ENCODE data around the gene YTHDF1. TPM values are rescaled to one million over a fixed set of nuclear protein-coding genes. Genes with fewer than 3 reads are reported as not detected.
A peak's percentile ranks its signal among the peaks of the same experiment; 100 is the strongest.

The YTHDF1 gene
- polyA plus RNA-seq, 4 donors, result 20.3 to 37.9 (median 22.9) TPM

DNA sequence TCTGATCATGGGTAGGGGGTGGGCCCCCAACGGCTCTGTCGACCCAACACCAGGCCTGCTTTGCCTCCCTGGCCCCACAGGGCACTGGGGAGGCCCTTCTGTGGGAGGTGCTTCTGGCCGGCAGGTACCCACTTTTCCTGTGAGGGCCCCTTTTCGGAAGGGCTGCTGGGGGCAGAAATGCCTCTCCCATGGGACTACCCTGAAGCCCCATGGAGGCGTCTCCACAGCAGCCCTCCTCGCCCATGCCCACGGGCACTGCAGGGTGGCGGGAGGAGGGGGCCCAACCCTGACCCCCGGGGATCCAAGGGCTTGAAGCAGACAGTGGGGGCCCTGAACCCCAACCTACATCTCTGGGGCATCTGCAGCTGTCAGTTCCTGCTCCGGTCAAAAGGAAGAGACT is 22.1 kb upstream of the YTHDF1 start:
- H3K27ac ChIP-seq (ENCODE audit: low read depth in 1 of 3, low read length in 2 of 3), result no peak overlapping the region
- peaks cover 0 to 4% (median 0%) of the 10 kb centered on the region in 3 donors for H3K4me1 ChIP-seq (ENCODE audit: control insufficient read depth in 3 of 3, insufficient read depth in 2 of 3, low read depth in 1 of 3, low read length in 2 of 3)
- no peaks in the 10 kb centered on the region for H3K27me3 ChIP-seq (ENCODE audit: control insufficient read depth in 3 of 3, insufficient read depth in 3 of 3, low read length in 3 of 3)
- no peak for FAIRE-seq
- no peak overlapping the region for H3K4me3 ChIP-seq (ENCODE audit: low read depth in 1 of 3, low read length in 3 of 3)
- 34 to 68% (median 53%) methylated on average over 6 to 10 of the region's 10 CpGs for WGBS, 3 donors
- no peaks in the 10 kb centered on the region for H3K36me3 ChIP-seq (ENCODE audit: control insufficient read depth in 3 of 3, insufficient read depth in 2 of 3, low read depth in 1 of 3, low read length in 3 of 3)
- no peaks in the 10 kb centered on the region for H3K9me3 ChIP-seq (ENCODE audit: control insufficient read depth in 2 of 2, insufficient read depth in 1 of 2, low read depth in 1 of 2, low read length in 1 of 2)
- DNase-seq, result no peak

DNA sequence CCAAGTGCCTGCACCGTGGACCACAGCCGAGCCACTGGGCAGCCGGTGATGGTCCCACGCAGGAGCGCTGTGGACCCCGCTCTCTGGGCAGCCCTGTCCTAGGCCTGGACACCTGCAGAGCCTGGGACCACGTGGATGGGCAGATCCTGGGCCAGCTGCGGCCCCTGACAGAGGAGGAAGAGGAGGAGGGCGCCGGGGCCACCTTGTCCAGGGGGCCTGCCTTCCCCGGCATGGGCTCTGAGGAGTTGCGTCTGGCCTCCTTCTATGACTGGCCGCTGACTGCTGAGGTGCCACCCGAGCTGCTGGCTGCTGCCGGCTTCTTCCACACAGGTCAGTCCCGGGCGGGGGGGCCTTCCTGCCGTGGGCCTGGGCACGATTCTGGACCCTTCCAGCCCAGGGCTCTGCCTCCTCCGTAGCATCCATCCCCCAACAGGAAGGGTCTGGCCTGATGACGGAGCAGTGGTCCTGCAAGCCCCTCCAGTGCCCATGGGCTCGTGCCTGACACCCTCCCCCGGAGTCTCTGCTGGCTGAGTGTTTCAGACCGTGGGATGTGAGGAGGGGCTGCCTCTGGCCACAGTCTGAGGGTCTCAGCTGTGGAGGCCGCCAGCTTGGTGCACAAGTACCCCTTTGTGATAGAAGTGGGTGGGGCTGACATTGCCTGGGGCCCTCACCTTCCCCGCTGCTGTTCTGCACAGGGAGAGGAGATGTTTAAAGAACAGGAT is 20.3 kb upstream of the YTHDF1 start:
- Histone ChIP-seq H3K9me3 (ENCODE audit: control insufficient read depth in 2 of 2, insufficient read depth in 1 of 2, low read depth in 1 of 2, low read length in 1 of 2) (no peaks in the 10 kb centered on the region), H3K4me3 (ENCODE audit: low read depth in 1 of 3, low read length in 3 of 3) (no peak overlapping the region), H3K36me3 (ENCODE audit: control insufficient read depth in 3 of 3, insufficient read depth in 2 of 3, low read depth in 1 of 3, low read length in 3 of 3) (no peaks in the 10 kb centered on the region), H3K27me3 (ENCODE audit: control insufficient read depth in 3 of 3, insufficient read depth in 3 of 3, low read length in 3 of 3) (peaks cover 0 to 11% (median 4%) of the 10 kb centered on the region in 3 donors), H3K27ac (ENCODE audit: low read depth in 1 of 3, low read length in 2 of 3) (no peak overlapping the region), H3K4me1 (ENCODE audit: control insufficient read depth in 3 of 3, insufficient read depth in 2 of 3, low read depth in 1 of 3, low read length in 2 of 3) (peaks cover 0 to 4% (median 0%) of the 10 kb centered on the region in 3 donors)
- FAIRE-seq, result no peak
- DNase-seq, result no peak
- 82 to 83% (median 82%) methylated on average over 20 to 26 of the region's 26 CpGs for WGBS, 3 donors

GRCh38 chr20:63235399-63235983 is 19.6 kb upstream of the YTHDF1 start, which contains the start of gene BIRC7:
Gene BIRC7, plus strand, starts transcription at chr20:63235905. Its CDS starts 192 bp downstream, at chr20:63236097.
- Histone ChIP-seq H3K4me1 (ENCODE audit: control insufficient read depth in 3 of 3, insufficient read depth in 2 of 3, low read depth in 1 of 3, low read length in 2 of 3) (peaks cover 0 to 4% (median 0%) of the 10 kb centered on the region in 3 donors), H3K4me3 (ENCODE audit: low read depth in 1 of 3, low read length in 3 of 3) (no peak within 1 kb of the TSS), H3K27ac (ENCODE audit: low read depth in 1 of 3, low read length in 2 of 3) (no peak within 1 kb of the TSS), H3K36me3 (ENCODE audit: control insufficient read depth in 3 of 3, insufficient read depth in 2 of 3, low read depth in 1 of 3, low read length in 3 of 3) (no peaks in the 10 kb centered on the region), H3K9me3 (ENCODE audit: control insufficient read depth in 2 of 2, insufficient read depth in 1 of 2, low read depth in 1 of 2, low read length in 1 of 2) (no peaks in the 10 kb centered on the region), H3K27me3 (ENCODE audit: control insufficient read depth in 3 of 3, insufficient read depth in 3 of 3, low read length in 3 of 3) (peaks cover 0 to 17% (median 4%) of the 10 kb centered on the region in 3 donors)
- WGBS, 3 donors, result 27 to 41% (median 30%) methylated on average over 17 of the region's 17 CpGs
- peak in 1 of 2 donors; percentile 72 for DNase-seq
- FAIRE-seq, result no peak

DNA sequence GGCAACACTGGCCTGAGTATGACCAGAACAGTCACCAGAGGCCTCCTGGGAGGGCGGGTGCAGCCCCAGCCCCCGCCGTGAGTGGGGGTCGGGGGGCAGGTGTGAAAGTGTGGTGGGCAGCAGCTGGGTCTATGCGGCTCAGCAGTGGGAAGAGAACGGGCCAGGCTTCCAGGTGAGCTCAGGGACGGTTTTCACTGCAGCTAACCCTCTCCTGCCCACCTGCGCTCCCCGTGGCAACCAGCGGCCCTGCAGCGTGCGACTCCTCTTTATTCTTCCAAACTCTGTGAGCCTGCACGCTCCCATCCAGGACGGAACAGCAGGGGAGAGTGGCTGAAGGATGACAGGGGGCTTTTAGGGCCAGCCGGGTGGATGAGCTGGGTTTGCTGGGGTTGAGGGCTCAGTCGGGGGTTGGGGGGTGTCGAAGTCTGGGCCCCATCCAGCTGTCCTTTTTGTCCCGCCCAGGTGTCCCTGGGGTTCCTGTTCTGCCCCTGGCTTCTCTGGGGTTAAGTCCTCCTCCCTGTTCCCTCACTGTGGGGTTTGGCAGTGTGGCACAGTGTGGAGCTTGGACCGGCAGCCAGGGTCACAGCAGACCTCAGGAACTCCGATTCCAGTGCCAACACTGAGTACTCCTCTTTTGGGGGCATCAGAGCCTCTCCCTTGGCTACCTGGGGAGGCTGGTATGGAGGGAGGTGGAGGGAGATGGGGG is 18.9 kb upstream of the YTHDF1 start:
- FAIRE-seq (no peak), DNase-seq (peak; percentile 13 to 55)
- H3K9me3 ChIP-seq (ENCODE audit: control insufficient read depth in 2 of 2, insufficient read depth in 1 of 2, low read depth in 1 of 2, low read length in 1 of 2), result no peaks in the 10 kb centered on the region
- H3K27ac ChIP-seq (ENCODE audit: low read depth in 1 of 3, low read length in 2 of 3), result no peak overlapping the region
- H3K27me3 ChIP-seq (ENCODE audit: control insufficient read depth in 3 of 3, insufficient read depth in 3 of 3, low read length in 3 of 3), result peaks cover 0 to 23% (median 4%) of the 10 kb centered on the region in 3 donors
- H3K4me1 ChIP-seq (ENCODE audit: control insufficient read depth in 3 of 3, insufficient read depth in 2 of 3, low read depth in 1 of 3, low read length in 2 of 3), result peaks cover 0 to 4% (median 0%) of the 10 kb centered on the region in 3 donors
- no peaks in the 10 kb centered on the region for H3K36me3 ChIP-seq (ENCODE audit: control insufficient read depth in 3 of 3, insufficient read depth in 2 of 3, low read depth in 1 of 3, low read length in 3 of 3)
- 9 to 22% (median 15%) methylated on average over 20 of the region's 20 CpGs for WGBS, 3 donors
- H3K4me3 ChIP-seq (ENCODE audit: low read depth in 1 of 3, low read length in 3 of 3), result no peak overlapping the region

DNA sequence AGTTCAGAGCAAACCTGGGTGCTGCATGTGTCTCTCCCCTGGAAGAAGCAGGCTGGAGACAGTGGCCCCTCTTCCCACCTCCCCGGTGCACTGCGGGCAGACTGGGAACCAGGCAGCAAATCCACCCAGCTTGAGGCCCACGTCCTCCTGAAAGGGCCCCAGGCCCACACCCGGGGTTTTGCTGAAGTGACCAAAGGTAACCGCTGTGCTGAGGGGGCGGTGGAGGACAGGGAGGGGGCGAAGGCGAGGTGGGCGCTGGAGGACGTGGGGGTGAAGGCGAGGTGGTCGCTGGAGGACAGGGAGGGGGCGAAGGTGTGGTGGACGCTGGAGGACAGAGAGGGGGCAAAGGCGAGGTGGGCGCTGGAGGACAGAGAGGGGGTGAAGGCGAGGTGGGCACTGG is 18.0 kb upstream of the YTHDF1 start:
- WGBS, 3 donors, result 81 to 88% (median 83%) methylated on average over 16 to 17 of the region's 17 CpGs
- H3K27ac ChIP-seq (ENCODE audit: low read depth in 1 of 3, low read length in 2 of 3), result no peak overlapping the region
- peaks cover 0 to 4% (median 0%) of the 10 kb centered on the region in 3 donors for H3K4me1 ChIP-seq (ENCODE audit: control insufficient read depth in 3 of 3, insufficient read depth in 2 of 3, low read depth in 1 of 3, low read length in 2 of 3)
- DNase-seq, result no peak
- H3K27me3 ChIP-seq (ENCODE audit: control insufficient read depth in 3 of 3, insufficient read depth in 3 of 3, low read length in 3 of 3), result peaks cover 0 to 30% (median 4%) of the 10 kb centered on the region in 3 donors
- FAIRE-seq, result no peak
- H3K9me3 ChIP-seq (ENCODE audit: control insufficient read depth in 2 of 2, insufficient read depth in 1 of 2, low read depth in 1 of 2, low read length in 1 of 2), result no peaks in the 10 kb centered on the region
- no peaks in the 10 kb centered on the region for H3K36me3 ChIP-seq (ENCODE audit: control insufficient read depth in 3 of 3, insufficient read depth in 2 of 3, low read depth in 1 of 3, low read length in 3 of 3)
- no peak overlapping the region for H3K4me3 ChIP-seq (ENCODE audit: low read depth in 1 of 3, low read length in 3 of 3)

DNA sequence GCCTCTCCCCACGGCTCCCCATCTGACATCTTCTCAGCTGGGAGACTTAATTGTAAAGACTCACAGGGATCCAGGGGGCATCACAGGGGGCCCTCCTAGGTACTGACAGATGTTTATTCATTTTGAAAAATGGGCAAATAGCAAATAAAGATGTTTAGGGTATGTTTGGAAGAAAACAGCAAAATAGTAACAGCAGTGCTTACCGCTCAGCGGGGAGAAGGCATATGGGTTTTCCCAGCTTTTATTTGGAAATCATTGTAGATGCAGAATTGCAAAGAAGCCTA is 17.1 kb upstream of the YTHDF1 start:
- WGBS, 3 donors, result 64 to 89% (median 70%) methylated on average over 3 of the region's 3 CpGs
- H3K27ac ChIP-seq (ENCODE audit: low read depth in 1 of 3, low read length in 2 of 3), result no peak overlapping the region
- H3K9me3 ChIP-seq (ENCODE audit: control insufficient read depth in 2 of 2, insufficient read depth in 1 of 2, low read depth in 1 of 2, low read length in 1 of 2), result no peaks in the 10 kb centered on the region
- H3K27me3 ChIP-seq (ENCODE audit: control insufficient read depth in 3 of 3, insufficient read depth in 3 of 3, low read length in 3 of 3), result peaks cover 0 to 34% (median 4%) of the 10 kb centered on the region in 3 donors
- H3K36me3 ChIP-seq (ENCODE audit: control insufficient read depth in 3 of 3, insufficient read depth in 2 of 3, low read depth in 1 of 3, low read length in 3 of 3), result no peaks in the 10 kb centered on the region
- peaks cover 0 to 4% (median 0%) of the 10 kb centered on the region in 3 donors for H3K4me1 ChIP-seq (ENCODE audit: control insufficient read depth in 3 of 3, insufficient read depth in 2 of 3, low read depth in 1 of 3, low read length in 2 of 3)
- H3K4me3 ChIP-seq (ENCODE audit: low read depth in 1 of 3, low read length in 3 of 3), result no peak overlapping the region
- FAIRE-seq (no peak), DNase-seq (no peak)

DNA sequence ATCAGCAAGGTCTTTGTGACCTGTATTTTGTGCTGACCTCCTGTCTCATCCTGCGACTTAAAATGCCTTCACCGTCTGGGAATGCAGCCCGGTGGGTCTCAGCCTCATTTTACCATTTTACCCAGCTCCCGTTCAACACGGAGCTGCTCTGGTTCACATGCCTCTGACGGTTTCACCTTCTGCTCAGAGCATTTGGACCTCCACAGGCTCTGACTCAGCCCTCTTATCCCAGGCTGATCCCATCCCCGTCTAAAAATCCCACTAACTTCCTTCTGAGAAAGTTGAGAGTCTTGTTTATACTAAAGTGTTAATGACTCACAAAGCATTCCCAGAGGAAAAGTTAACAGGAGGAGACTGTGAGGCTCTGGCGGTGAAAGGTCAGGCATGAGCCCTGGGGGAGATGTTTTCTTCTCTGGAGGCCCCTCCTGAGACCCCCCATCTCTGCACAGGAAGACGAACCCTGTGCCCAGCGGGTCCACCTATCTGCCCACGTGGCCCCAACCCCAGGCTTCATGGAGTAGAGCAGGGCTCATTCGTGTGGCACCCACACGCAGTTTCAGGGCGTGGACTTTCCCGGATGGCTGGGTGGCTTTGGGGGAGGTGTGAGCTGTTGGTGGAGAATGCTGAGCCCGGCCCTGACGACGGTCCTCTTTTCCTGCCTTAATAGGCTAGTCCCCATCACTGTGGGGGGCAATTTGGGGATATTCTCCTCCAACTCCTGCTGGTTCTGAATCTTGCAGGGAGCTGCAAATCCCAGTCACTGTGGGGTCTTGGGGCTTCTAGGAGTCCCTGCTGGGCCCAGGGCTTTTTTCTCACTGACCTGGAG is 16.5 kb upstream of the YTHDF1 start:
- DNase-seq, result no peak
- H3K36me3 ChIP-seq (ENCODE audit: control insufficient read depth in 3 of 3, insufficient read depth in 2 of 3, low read depth in 1 of 3, low read length in 3 of 3), result no peaks in the 10 kb centered on the region
- peaks cover 0 to 4% (median 0%) of the 10 kb centered on the region in 3 donors for H3K4me1 ChIP-seq (ENCODE audit: control insufficient read depth in 3 of 3, insufficient read depth in 2 of 3, low read depth in 1 of 3, low read length in 2 of 3)
- FAIRE-seq, result no peak
- 27 to 39% (median 34%) methylated on average over 18 of the region's 18 CpGs for WGBS, 3 donors
- no peaks in the 10 kb centered on the region for H3K9me3 ChIP-seq (ENCODE audit: control insufficient read depth in 2 of 2, insufficient read depth in 1 of 2, low read depth in 1 of 2, low read length in 1 of 2)
- H3K27ac ChIP-seq (ENCODE audit: low read depth in 1 of 3, low read length in 2 of 3), result peak overlapping the region in 1 of 3 donors; percentile 46
- peaks cover 0 to 34% (median 4%) of the 10 kb centered on the region in 3 donors for H3K27me3 ChIP-seq (ENCODE audit: control insufficient read depth in 3 of 3, insufficient read depth in 3 of 3, low read length in 3 of 3)
- no peak overlapping the region for H3K4me3 ChIP-seq (ENCODE audit: low read depth in 1 of 3, low read length in 3 of 3)

GRCh38 chr20:63230800-63231268 is 14.9 kb upstream of the YTHDF1 start:
- DNase-seq, result peak; percentile 43 to 63
- Histone ChIP-seq H3K27me3 (ENCODE audit: control insufficient read depth in 3 of 3, insufficient read depth in 3 of 3, low read length in 3 of 3) (peaks cover 0 to 34% (median 4%) of the 10 kb centered on the region in 3 donors), H3K9me3 (ENCODE audit: control insufficient read depth in 2 of 2, insufficient read depth in 1 of 2, low read depth in 1 of 2, low read length in 1 of 2) (no peaks in the 10 kb centered on the region), H3K36me3 (ENCODE audit: control insufficient read depth in 3 of 3, insufficient read depth in 2 of 3, low read depth in 1 of 3, low read length in 3 of 3) (no peaks in the 10 kb centered on the region), H3K4me3 (ENCODE audit: low read depth in 1 of 3, low read length in 3 of 3) (no peak overlapping the region), H3K4me1 (ENCODE audit: control insufficient read depth in 3 of 3, insufficient read depth in 2 of 3, low read depth in 1 of 3, low read length in 2 of 3) (peaks cover 0 to 4% (median 0%) of the 10 kb centered on the region in 3 donors), H3K27ac (ENCODE audit: low read depth in 1 of 3, low read length in 2 of 3) (no peak overlapping the region)
- FAIRE-seq, result no peak
- 8 to 14% (median 10%) methylated on average over 17 of the region's 17 CpGs for WGBS, 3 donors

All from small intestine (tissue), 7 donors.